Heart left ventricle (tissue), 16 donors: ENCODE results near the gene CFAP99. TPM values are rescaled to one million over a fixed set of nuclear protein-coding genes. Genes with fewer than 3 reads are reported as not detected.
"Not testable (repeated sequence)": the region's sequence is repeated elsewhere in the genome, so short reads cannot be mapped to it uniquely, and the experiment has no call there.

Experiments used
- ATAC-seq, 4 donors: fragments of 200-7000 bp; cut with Tn5 transposase; one replicate each; pipeline ENCODE4 v1.9.1; 2020 to 2022; ENCODE audit warnings: moderate library complexity in 4 of 4, mild to moderate bottlenecking in 3 of 4, moderate number of reproducible peaks in 1 of 4
- DNase-seq, 5 donors: peaks; one replicate each; pipeline ENCODE4 v3.0.0-alpha.2; 2020
- H3K27ac ChIP-seq, 12 donors: fragments of 200-600 bp; sonication (generic) in 4 of 12; one replicate each; pipeline versions ENCODE4 v1.5.0 to v1.8.0; 2016 to 2022; ENCODE audit warnings: mild to moderate bottlenecking in 2 of 12
- H3K27me3 ChIP-seq, 9 donors: fragments of 200-600 bp; sonication (generic) in 2 of 9; one replicate each; pipeline versions ENCODE4 v1.5.1 to v1.8.0; 2016 to 2022; ENCODE audit warnings: mild to moderate bottlenecking in 3 of 9
- H3K36me3 ChIP-seq, 9 donors: fragments of 200-600 bp; sonication (generic) in 2 of 9; one replicate each; pipeline versions ENCODE4 v1.5.0 to v1.8.0; 2018 to 2022; ENCODE audit warnings: mild to moderate bottlenecking in 2 of 9
- H3K4me1 ChIP-seq, 12 donors: fragments of 200-600 bp; sonication (generic) in 4 of 12; one replicate each; pipeline versions ENCODE4 v1.5.0 to v1.8.0; 2016 to 2022; ENCODE audit warnings: mild to moderate bottlenecking in 3 of 12
- H3K4me3 ChIP-seq, 12 donors: fragments of 200-600 bp; sonication (generic) in 4 of 12; one replicate each; pipeline versions ENCODE4 v1.5.0 to v1.8.0; 2017 to 2022; ENCODE audit warnings: mild to moderate bottlenecking in 9 of 12, moderate library complexity in 4 of 12
- H3K9me3 ChIP-seq, 12 donors: fragments of 200-600 bp; sonication (generic) in 4 of 12; one replicate each; pipeline versions ENCODE4 v1.5.0 to v1.8.0; 2016 to 2022; ENCODE audit warnings: mild to moderate bottlenecking in 1 of 12
- POLR2A ChIP-seq, 2 donors: fragments of 450-650 bp; IDR thresholded peaks; one replicate each; pipeline ENCODE4 v1.6.1; 2017; ENCODE audit warnings: antibody characterized with exemption in 2 of 2, mild to moderate bottlenecking in 2 of 2, moderate library complexity in 2 of 2
- WGBS, 4 donors: extraction: QIAGEN DNeasy Blood & Tissue Kit in 2 of 4; methylation state at CpG; one replicate each; pipeline versions ENCODE4 v1.1.5 to v1.1.7; 2013 to 2018; 5-methylcytosine and 5-hydroxymethylcytosine counted together
- intact Hi-C, 10 donors: fragments of 100-400 bp; cut with DNase I; formaldehyde crosslinking; loops; one replicate each; pipeline versions ENCODE4 v1.11.1 to v1.14.2; 2022
- polyA plus RNA-seq, 2 donors: library from polyadenylated mRNA; stranded (reverse); fragments of 200-250 nt; gene quantifications; one replicate each; pipeline ENCODE4 v1.2.3, GENCODE V29; 2013
- total RNA-seq, 9 donors: library from RNA; depleted of rRNA in 2 of 9; stranded (reverse); fragments of >200 nt in 2 of 9; fragmentation: NEBNext Ultra II Directional in 3 of 9; extraction: Animal tissue kit (Norgen Biotek cat#: 25700) in 3 of 9; gene quantifications; one replicate each; pipeline versions ENCODE4 v1.1.0 to v1.2.4, GENCODE V29; 2016 to 2023
- TF ChIP-seq, protein P1 (sequence below), 12 donors: fragments of 200-600 bp; sonication (generic) in 4 of 12; IDR thresholded peaks; one replicate each; pipeline versions ENCODE4 v1.5.0 to v1.8.0; 2018 to 2022; ENCODE audit warnings: antibody characterized with exemption in 12 of 12, mild to moderate bottlenecking in 5 of 12
- donor health status: ischemic (EF 13 %, LVEDD 7.1; RV severe dilation, severe dysfunction).
- donor health status: healthy with polysubstance abuse.
- donor health status: DM: no; HTN: yes; CAD: no.
- donor health status: DM: no; HTN: no; CAD: no.
- donor health status: ischemic (EF 25% LVEDD 6.9; RV normal size, moderate dysfunction).
- donor health status: ischemic (EF 25% LVEDD 5.7; RV mildly dilated, moderate dysfunction).
- donor health status: healthy.
- donor health status: DM: yes; HTN: yes; CAD: no.
- donor health status: ischemic (EF 35%, LVEDD 5.7; RV mildly dilated, moderate dysfunction).
- donor health status: nonischemic (EF 11% LVEDD 7.7; RV severe dilation, severe dysfunction).
- donor health status: DM: yes; HTN: yes; CAD: no.
- donor health status: PGD.
- donor health status: ischemic (EF 29% LVEDD 5.4; RV normal size, mild dysfunction).
- donor health status: nonischemic (EF 23%, LVEDD 6.1; RV moderate dilation, normal function).

CFAP99 gene
- total and polyA plus RNA-seq, 11 donors = not detected

DNA sequence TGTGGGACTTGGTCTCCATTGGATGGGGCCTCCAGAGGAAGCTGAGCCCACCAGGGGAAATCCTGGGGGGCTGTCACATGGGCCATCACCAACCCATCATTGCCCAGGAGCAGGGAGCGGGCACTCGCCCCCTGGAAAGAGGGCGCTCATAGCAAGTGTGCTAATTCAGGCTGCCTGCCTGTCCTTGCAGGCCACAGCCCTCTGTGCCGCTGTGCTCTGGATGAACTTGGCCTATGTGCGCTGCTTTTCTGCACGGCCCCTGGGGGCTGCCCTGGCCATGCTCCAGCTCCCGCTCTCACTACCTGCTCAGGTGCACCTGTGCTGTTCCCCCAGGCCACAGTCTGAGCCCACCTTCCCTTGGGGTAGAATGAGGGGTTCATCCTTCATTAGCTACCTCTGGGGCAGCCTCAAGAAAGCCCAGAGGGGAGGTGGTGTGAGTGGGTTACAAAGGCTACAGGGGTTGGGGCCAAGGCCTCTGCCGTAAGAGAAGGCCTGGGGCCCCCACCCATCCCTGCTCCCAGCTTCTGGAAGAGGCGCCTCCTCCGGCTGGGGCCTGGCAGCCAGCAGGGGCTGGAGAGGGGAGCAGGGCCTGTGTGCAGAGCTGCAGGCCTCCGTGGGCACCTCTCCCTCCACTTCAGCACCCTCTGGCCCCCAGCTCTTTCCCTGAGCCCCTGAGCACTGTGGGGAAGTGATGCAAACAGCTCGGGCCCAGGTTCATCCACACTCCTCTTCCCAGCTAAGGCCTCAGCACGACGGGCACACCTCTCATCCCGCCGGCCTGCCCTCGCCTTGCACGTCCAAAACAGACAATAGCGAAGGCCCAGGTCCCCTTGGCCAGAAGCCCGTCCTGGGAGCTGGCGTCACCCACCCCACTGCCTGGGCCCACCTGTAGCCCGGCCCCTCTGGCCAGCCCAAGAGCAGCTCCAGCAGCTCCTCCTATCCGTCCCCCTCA, 8.9 kb downstream of the CFAP99 start:
- 86 to 89% (median 87%) methylated on average over 21 to 23 of the region's 23 CpGs for WGBS, 4 donors
- Histone ChIP-seq H3K27me3 (peaks cover 0 to 10% (median 0%) of the 10 kb centered on the region in 9 donors), H3K36me3 (no peaks in the 10 kb centered on the region), H3K27ac (no peak overlapping the region), H3K4me3 (no peak overlapping the region), H3K9me3 (no peaks in the 10 kb centered on the region), H3K4me1 (no peaks in the 10 kb centered on the region)
- ATAC-seq = no peak
- TF ChIP-seq, protein P1, sequence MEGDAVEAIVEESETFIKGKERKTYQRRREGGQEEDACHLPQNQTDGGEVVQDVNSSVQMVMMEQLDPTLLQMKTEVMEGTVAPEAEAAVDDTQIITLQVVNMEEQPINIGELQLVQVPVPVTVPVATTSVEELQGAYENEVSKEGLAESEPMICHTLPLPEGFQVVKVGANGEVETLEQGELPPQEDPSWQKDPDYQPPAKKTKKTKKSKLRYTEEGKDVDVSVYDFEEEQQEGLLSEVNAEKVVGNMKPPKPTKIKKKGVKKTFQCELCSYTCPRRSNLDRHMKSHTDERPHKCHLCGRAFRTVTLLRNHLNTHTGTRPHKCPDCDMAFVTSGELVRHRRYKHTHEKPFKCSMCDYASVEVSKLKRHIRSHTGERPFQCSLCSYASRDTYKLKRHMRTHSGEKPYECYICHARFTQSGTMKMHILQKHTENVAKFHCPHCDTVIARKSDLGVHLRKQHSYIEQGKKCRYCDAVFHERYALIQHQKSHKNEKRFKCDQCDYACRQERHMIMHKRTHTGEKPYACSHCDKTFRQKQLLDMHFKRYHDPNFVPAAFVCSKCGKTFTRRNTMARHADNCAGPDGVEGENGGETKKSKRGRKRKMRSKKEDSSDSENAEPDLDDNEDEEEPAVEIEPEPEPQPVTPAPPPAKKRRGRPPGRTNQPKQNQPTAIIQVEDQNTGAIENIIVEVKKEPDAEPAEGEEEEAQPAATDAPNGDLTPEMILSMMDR (IDR thresholded peaks at IDR 0.05) = no peak
- no peak for TF ChIP-seq POLR2A (IDR thresholded peaks at IDR 0.05)
- no peak for DNase-seq
- intact Hi-C loops = no loop called here

DNA sequence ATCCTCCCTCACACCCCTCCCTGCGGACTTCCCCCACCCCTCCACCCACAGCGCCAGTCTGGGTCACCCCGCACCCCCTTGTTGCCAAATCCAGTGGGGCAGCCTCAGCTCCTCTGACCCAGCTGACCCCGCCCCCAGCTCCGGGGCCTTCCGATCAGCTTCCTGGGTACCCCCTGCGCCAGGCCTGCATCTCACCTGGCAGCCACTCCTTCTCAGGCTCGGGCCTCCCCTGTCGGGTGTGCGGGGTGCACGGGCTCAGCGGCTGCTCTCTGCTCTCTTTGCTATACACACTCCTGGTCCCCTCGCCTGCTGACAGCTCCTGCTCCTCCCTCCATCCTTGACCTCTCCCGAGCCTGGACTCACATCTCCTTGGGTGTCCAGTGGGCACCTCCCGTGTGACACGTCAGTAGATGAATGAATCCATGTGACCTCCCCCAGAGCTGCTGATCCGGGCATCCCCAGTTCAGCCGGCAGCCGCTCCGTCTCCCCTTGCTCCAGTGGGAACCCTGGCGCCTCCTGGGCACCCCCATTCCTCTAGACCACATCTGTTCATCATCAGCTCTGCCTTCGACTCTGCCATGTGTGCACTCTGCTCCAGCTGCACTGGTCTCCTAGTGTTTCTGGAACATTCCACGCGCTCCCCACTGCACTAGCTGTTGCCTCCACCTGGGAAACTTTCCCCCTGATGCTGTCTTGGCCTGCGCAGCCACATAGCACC, 9.9 kb downstream of the CFAP99 start:
- TF ChIP-seq, protein P1 (IDR thresholded peaks at IDR 0.05) = no peak
- TF ChIP-seq POLR2A (IDR thresholded peaks at IDR 0.05) = no peak
- no peak overlapping the region for H3K27ac ChIP-seq
- intact Hi-C loops = no loop called here

DNA sequence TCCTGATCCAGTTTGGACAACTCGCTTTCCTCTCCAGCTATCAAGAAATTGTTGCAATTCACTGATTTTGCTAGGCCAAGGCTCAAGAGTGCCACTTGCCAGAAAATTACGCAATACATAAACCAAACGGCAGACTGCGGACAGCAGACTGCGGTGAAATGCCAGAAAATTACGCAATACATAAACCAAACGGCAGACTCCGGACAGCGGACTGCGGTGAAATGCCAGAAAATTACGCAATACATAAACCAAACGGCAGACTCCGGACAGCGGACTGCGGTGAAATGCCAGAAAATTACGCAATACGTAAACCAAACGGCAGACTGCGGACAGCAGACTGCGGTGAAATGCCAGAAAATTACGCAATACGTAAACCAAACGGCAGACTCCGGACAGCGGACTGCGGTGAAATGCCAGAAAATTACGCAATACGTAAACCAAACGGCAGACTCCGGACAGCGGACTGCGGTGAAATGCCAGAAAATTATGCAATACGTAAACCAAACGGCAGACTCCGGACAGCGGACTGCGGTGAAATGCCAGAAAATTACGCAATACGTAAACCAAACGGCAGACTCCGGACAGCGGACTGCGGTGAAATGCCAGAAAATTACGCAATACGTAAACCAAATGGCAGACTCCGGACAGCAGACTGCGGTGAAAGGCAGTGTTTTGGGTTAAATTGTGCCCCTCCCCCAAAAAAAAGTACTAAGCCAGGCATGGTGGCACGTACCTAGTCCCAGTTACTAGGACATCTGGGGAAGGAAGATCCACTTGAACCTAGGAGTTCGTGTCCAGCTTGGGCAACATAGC, 11.4 kb downstream of the CFAP99 start:
- H3K27ac ChIP-seq, H3K4me3 ChIP-seq, H3K36me3 ChIP-seq, DNase-seq, H3K27me3 ChIP-seq, intact Hi-C loops, ATAC-seq, H3K9me3 ChIP-seq, H3K4me1 ChIP-seq: not testable (repeated sequence)
- 90 to 92% (median 91%) methylated on average over 23 to 31 of the region's 49 CpGs for WGBS, 4 donors

More for the DNA sequence above, 9.9 kb downstream of the CFAP99 start:
- ATAC-seq (no peak), DNase-seq (no peak)
- H3K27me3 ChIP-seq = no peaks in the 10 kb centered on the region
- WGBS, 4 donors = 75 to 85% (median 80%) methylated on average over 25 of the region's 25 CpGs
- no peaks in the 10 kb centered on the region for H3K4me1 ChIP-seq
- no peak overlapping the region for H3K4me3 ChIP-seq
- H3K9me3 ChIP-seq = no peaks in the 10 kb centered on the region
- no peaks in the 10 kb centered on the region for H3K36me3 ChIP-seq

DNA sequence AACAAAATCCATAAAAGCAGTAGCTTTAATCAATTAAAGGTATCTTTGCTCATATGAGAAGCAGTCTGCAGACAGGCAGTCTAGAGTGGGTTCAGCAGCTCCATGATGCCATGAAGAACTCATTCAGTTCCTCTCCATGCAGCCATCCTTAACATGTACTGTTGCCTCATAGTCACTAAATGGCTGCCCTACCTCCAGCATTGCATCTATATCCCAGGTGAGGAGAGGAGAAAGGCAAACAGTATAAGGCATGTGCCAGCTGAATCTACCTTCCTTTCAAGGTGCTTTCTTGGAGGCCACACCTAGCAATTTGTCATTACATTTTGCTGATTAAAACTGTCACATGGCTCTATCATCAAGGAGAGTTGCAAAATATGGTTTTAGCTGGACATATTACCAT, 13.2 kb downstream of the CFAP99 start:
- Histone ChIP-seq H3K4me1 (no peaks in the 10 kb centered on the region), H3K27me3 (no peaks in the 10 kb centered on the region), H3K36me3 (no peaks in the 10 kb centered on the region), H3K9me3 (no peaks in the 10 kb centered on the region), H3K27ac (no peak overlapping the region), H3K4me3 (no peak overlapping the region)
- ATAC-seq (no peak), DNase-seq (no peak)
- intact Hi-C loops = no loop called here
- TF ChIP-seq, protein P1 (IDR thresholded peaks at IDR 0.05) = no peak
- no peak for TF ChIP-seq POLR2A (IDR thresholded peaks at IDR 0.05)
